GM13977 (cell line): ENCODE measurements around the gene MALRD1.

Experiments used
- DNase-seq: peaks from one replicate; pipeline ENCODE4 v3.0.0; 2012; ENCODE audit warnings: low spot score
- CTCF ChIP-seq: IDR thresholded peaks from 2 replicates; pipeline ENCODE4 v1.5.1; 2012; ENCODE audit warnings: mild to moderate bottlenecking, control low read depth; ENCODE audit not compliant: insufficient read depth; ENCODE audit errors: extremely low read depth, missing control alignments
- in situ Hi-C: fragments of 300-500 bp; cut with MboI; formaldehyde crosslinking; loops from one replicate; pipeline ENCODE4 v1.12.0; 2022; ENCODE audit warnings: low sequenced_read_pairs, low pct_unique_long_range_greater_than_20kb, mixed read lengths, inconsistent platforms; ENCODE audit not compliant: unreplicated experiment

The MALRD1 gene

DNA sequence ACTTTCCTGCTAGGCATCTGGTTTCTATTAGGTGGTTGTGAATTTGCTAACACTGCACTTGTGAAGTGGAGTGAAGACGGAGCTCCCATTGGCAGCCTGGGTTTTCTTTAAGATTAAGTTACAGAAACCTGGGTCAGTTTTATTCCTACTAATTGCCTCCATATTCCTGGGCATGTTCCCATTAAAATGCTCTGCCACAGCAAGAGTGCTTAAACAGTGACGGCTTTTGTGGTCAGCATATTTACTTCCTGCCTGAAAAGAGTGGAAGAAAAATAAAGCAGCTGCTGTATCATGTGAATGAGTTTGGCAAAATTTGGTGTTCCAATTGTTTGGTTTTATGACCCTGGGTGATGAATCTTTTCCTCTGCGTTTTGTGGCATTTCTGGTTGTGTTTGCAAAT is 670.7 kb downstream of the MALRD1 start:
- in situ Hi-C loops = no loop called here
- TF ChIP-seq CTCF = no peak
- no peak for DNase-seq

DNA sequence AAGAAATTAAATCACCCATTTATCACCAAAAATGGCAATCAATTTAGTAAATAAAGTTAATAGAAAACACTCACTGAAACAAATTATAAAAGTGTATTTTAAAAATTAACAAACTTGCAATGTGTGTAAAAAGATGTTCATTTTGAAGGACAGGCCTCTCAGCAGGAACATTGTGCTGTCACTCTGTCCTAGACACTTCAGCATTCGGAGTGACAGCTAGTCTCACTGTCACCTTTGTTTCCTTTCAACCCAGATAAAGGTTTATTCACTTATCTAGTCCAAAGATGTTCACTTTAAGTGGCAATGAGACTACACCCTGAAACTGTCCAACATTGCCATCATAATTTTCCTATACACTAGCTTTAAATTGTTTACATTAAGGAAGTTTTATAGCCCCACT is 675.7 kb downstream of the MALRD1 start:
- no peak for DNase-seq
- in situ Hi-C loops = no loop called here
- TF ChIP-seq CTCF = no peak

- DNase-seq = no peak
- in situ Hi-C loops = no loop called here
- no peak for TF ChIP-seq CTCF
Measured at GRCh38 chr10:19728376-19728775, 679.8 kb downstream of the MALRD1 start.

DNA sequence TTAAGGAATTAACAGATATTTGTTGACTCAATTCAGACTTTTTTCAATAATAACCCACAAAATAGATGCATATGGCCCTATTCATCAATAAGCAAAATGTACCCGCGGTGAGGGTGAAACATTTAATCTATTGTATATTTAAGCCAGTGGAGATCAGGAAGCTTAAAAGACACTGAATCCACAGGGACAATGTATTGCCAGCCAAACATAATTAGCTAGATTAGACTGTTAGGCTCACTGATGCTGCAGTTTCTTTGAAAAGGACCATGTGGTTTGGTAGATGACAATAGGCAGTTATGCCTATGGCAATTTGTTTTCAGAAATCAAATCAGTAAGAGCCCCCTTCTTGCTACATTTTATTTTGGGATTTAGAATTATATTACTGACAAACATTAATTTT is 680.4 kb downstream of the MALRD1 start:
- in situ Hi-C loops = no loop called here
- DNase-seq = no peak
- TF ChIP-seq CTCF = no peak

- DNase-seq = no peak
- in situ Hi-C loops = no loop called here
- TF ChIP-seq CTCF = no peak
Measured at GRCh38 chr10:19730167-19730906, 681.7 kb downstream of the MALRD1 start.

GRCh38 chr10:19730907-19731217 is 682.3 kb downstream of the MALRD1 start:
- in situ Hi-C loops = no loop called here
- DNase-seq = no peak
- no peak for TF ChIP-seq CTCF

- TF ChIP-seq CTCF = no peak
- in situ Hi-C loops = no loop called here
- DNase-seq = no peak
Measured at GRCh38 chr10:19731560-19731959, 683.0 kb downstream of the MALRD1 start.
